ENCODE measurements around the gene ZDHHC11.
A peak's percentile ranks its signal among the peaks of the same experiment; 100 is the strongest.
"Not testable (repeated sequence)": the region's sequence is repeated elsewhere in the genome, so short reads cannot be mapped to it uniquely, and the experiment has no call there.

The ZDHHC11 gene

DNA sequence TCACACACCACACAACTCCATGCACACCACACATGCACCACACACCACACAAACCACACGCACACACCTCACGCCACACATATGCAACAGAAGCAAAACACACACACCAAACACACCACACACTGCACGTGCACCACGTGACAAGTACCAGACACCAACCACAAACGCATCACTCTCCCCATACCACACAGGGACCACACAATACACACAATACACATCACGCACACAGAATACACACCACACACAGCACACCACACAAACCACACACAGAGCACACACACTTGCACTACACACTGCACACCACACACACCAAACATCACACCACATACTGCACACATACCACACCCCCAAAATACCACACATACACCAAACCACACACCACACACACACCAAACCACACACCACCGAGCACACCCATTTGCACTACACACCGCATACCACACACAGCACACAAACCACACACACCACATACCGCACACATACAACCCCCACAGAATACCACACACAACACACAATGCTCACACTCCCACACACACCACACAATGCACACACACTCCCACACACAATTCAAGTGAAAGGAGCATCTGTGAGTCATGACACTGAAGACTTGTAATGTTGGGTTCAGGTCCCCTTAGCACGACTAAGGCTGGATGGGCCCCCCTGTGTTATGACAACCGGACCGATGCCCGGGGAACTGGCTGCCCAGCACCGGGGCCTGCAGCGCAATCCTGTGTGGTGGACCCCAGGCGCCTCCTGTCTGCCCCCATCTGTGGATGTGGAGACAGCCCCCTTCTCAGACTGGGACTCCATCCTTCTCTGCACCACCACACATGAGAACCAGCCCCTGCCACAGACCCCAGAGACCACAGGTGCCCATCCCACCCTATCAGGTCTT is 6.0 kb upstream of the ZDHHC11 start:
- peak in 1 of 2 donors; percentile 17 for DNase-seq

DNA sequence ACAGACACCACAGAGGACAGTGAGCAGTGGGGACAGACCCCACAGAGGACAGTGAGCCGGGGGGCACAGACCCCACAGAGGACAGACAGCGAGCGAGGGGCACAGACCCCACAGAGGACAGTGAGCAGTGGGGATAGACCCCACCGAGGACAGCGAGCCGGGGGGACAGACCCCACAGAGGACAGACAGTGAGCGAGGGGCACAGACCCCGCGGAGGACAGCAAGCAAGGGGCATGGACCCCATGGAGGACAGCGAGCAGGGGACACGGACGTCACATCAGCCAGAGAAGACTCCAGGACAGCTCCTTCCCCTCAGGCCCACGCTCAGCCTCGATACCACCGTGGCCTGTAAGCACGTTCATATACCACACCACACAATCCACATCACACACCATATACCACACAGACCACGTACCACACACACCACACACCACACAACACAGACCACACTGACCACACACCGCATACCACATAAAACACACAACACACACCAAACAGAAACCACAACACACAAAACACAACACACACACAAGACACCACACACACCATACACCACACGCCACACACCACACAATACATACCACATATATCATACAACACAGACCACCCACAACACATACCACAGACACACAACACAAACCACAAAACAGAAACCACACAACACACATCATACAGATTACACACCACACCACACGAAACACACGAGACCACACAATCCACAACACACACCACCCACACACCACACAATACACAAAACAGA is 5.2 kb upstream of the ZDHHC11 start:
- DNase-seq, result peak in 1 of 2 donors; percentile 37

DNA sequence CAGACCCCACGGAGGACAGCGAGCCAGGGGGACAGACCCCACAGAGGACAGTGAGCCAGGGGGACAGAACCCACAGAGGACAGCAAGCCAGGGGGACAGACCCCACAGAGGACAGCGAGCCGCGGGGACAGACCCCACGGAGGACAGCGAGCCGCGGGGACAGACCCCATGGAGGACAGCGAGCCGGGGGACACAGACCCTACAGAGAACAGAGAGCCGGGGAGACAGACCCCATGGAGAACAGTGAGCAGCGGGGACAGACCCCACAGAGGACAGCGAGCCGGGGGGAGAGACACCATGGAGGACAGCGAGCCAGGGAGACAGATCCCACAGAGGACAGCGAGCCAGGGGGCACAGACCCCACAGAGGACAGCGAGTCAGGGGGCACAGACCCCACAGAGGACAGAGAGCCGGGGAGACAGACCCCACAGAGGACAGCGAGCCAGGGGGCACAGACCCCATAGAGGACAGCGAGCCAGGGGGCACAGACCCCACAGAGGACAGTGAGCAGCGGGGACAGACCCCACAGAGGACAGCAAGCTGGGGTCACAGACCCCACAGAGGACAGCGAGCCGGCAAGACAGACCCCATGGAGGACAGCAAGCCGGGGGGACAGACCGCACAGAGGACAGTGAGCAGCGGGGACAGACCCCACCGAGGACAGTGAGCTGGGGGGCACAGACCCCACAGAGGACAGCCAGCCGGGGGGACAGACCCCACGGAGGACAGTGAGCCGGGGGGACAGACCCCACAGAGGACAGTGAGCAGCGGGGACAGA is 4.4 kb upstream of the ZDHHC11 start:
- DNase-seq, result no peak

DNA sequence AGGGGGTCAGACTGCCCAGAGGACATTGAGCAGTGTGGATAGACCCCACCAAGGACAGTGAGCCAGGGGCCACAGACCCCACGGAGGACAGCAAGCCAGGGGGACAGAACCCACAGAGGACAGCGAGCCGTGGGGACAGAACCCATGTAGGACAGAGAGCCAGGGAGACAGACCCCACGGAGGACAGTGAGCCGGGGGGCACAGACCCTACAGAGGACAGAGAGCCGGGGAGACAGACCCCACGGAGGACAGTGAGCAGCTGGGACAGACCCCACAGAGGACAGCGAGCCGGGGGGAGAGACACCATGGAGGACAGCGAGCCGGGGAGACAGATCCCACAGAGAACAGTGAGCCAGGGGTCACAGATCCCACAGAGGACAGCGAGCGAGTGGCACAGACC is 3.4 kb upstream of the ZDHHC11 start:
- no peak for DNase-seq

DNA sequence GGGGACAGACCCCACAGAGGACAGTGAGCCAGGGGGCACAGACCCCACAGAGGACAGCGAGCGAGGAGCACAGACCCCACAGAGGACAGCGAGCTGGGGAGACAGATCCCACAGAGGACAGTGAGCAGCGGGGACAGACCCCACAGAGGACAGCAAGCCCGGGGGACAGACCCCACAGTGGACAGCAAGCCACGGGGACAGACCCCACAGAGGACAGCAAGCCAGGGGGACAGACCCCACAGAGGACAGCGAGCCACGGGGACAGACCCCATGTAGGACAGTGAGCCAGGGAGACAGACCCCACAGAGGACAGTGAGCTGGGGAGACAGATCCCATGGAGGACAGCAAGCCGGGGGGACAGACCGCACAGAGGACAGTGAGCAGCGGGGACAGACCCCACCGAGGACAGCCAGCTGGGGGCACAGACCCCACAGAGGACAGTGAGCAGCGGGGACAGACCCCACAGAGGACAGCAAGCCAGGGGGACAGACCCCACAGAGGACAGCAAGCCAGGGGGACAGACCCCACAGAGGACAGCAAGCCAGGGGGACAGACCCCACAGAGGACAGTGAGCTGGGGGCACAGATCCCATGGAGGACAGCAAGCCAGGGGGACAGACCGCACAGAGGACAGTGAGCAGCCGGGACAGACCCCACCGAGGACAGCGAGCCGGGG is 2.8 kb upstream of the ZDHHC11 start:
- not testable (repeated sequence) for DNase-seq

DNA sequence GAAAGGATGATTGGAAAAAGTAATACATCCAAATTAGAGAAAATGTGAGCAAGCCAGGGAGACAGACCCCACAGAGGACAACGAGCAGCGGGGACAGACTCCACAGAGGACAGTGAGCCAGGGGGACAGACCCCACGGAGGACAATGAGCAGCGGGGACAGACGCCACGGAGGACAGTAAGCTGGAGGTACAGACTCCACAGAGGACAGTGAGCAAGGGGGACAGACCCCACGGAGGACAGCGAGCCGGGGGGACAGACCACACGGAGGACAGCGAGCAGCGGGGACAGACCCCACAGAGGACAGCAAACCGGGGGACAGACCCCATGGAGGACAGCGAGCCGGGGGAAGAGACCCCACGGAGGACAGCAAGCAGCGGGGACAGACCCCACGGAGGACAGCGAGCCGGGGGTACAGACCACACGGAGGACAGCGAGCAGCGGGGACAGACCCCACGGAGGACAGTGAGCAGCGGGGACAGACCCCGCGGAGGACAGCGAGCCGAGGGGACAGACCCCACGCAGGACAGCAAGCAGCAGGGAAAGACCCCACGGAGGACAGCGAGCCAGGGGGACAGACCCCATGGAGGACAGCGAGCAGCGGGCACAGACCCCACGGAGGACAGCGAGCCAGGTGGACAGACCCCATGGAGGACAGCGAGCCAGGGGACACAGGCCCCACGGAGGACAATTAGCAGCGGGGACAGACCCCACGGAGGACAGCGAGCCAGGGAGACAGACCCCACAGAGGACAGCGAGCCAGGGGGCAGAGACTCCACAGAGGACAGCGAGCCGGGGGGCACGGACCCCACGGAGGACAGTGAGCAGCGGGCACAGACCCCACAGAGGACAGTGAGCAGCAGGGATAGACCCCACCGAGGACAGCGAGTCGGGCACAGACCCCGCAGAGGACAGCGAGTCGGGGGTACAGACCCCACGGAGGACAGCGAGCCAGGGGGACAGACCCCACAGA is 1.9 kb upstream of the ZDHHC11 start:
- DNase-seq, result no peak

DNA sequence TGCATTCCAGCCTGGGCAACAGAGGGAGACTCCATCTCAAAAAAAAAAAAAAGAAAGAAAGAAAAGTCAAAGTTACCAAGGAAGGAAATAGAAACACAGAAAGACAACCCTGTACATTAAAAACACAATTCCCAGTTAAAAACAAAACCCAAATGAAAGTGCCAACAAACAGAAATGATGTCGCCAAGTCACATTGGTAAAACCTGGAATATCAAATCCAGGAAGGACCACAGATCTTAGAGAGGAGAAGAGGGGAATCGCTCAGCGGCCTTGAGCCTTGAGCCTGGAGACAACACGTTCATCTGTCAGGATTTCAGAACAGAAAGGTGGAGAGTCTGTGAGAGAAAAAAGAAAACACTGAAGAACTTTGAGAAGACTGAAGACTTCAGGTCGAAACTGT is 1.2 kb upstream of the ZDHHC11 start:
- DNase-seq, result no peak

DNA sequence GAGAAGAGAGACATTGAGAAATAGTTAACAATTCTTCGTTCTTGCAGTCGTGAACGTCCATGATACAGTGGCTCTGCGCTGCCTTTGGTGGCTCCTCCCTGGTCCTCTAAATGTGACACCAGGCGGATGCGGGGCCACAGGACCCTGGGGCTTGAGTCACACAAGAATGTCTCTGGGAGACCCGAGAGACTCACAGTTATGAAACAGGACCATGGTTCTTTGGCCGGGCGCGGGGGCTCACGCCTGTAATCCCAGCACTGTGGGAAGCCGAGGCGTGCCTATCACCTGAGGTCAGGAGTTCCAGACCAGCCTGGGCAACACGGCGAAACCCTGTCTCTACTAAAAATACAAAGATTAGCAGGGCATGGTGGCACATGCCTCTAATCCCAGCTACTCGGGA is 767 bp upstream of the ZDHHC11 start:
- no peak for DNase-seq

DNA sequence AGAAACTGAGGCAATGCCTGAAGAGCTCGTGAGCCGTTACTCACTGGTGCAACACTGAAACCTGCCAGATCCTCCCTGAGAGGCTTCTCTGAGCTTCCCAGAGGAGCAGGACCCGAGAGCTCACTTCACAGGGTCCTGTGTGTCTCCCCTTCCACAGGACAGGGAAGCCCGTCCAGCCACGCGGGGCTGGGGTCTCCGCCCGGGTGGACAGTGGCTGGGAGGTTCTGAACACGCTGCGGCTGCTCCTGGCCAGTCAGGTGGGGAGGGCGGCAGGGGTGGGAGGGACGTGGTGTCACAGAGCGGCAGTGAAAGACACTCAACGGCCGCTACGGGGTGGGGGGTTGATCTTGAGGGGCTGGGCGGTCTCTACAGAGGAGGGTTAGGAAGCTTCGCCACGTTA is 290 bp upstream of the ZDHHC11 start:
- DNase-seq, result no peak

DNA sequence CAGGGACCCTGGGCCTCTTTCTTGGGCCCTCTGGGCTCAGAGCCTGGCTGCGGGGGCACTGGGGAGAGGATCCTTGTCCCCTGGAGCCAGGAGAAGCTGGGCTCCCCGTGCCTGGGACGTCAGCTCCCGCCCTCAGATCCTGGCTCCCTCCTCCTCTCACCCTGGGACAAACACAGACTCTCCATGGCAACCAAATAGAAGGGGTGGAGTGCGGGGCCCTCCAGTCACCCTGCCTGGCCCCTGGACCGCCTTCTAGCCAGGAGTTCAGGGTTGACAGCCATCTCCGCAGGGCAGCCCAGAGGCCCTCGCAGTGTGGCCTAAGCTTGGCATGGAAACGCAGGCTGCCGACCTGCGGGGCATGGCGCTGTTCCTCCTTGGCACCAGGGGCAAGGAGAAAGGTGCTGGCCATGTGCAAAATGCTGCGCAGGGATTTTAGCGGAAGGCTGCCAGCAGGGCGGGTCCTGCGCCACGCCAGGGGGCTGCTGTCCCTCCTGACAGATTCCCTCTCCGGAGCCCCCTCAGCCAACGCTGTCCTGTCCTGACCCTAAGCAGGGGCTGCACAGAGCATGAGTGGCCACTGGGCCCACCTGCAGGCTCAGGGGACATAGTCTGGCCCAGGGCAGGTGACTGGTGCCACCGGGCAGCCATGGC is 1.0 kb downstream of the ZDHHC11 start:
- no peak for DNase-seq

DNA sequence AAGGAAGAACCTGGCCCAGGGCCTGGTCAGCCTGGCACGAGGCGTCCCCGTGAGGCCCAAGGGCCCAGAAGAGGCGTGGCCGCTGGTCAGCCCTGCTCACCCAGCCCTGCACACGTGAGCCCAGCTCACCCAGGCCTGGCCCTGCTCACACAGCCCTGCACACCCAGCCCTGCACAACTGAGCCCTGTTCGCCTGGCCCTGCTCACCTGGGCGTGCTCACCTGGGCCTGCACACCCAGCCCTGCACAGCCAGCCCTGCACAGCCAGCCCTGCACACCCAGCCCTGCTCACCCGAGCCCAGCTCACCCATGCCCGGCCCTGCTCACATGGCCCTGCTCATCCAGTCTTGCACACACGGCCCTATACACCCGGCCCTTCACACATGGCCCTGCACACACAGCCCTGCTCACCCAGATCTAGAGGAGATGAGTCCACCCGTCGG is 2.1 kb downstream of the ZDHHC11 start:
- no peak for DNase-seq

DNA sequence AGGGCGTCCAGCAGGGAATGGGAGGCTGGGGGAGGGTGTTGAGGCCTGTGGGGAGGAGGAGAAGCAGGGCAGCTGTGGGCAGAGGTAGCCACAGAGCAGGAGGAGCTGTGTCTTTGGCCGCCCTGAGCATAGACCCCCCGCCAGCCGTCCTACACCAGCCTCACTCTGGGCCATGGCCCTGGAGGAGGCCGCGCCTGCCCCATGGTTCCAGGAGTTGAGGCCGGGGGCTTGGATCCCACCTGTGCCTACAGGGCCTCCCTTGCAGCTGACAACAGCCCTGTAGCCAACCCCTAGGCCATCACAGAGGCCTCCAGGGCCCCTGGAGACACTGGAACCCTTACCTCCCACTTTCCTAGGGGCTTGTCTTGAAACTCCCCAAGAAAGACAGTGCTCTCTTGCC is 3.0 kb downstream of the ZDHHC11 start:
- not testable (repeated sequence) for DNase-seq

DNA sequence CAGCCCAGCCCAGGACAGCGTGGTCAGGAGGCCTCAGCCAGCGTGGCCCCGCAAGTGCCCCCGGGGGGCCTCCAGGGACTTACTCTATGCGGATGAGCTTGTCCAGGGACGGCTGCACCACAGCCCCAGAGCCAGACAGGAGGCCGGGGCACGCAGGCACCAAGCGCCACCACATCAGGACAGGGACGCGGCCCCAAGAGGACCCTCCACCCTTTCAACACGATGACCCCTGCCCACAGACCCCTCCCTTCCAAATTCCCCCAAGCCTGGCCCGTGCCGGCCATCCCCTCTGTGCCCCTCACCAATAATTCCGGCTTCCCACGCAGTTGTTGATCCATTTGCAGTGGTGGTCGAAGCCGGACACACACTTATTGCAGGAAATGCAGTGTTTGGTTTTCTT is 3.6 kb downstream of the ZDHHC11 start:
- DNase-seq, result not testable (repeated sequence)

DNA sequence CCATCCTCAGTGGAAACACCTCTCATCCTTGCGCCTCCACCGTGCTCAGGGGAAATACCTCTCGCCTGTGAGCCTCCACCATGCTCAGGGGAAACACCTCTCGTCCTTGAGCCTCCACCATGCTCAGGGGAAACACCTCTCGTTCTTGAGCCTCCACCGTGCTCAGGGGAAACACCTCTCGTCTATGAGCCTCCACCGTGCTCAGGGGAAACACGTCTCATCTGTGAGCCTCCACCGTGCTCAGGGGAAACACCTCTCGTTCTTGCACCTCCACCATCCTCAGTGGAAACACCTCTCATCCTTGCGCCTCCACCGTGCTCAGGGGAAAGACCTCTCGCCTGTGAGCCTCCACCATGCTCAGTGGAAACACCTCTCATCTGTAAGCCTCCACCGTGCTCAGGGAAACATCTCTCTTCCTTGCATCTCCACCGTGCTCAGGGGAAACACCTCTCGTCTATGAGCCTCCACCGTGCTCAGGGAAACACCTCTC is 4.1 kb downstream of the ZDHHC11 start:
- peak in 1 of 2 donors; percentile 34 for DNase-seq

DNA sequence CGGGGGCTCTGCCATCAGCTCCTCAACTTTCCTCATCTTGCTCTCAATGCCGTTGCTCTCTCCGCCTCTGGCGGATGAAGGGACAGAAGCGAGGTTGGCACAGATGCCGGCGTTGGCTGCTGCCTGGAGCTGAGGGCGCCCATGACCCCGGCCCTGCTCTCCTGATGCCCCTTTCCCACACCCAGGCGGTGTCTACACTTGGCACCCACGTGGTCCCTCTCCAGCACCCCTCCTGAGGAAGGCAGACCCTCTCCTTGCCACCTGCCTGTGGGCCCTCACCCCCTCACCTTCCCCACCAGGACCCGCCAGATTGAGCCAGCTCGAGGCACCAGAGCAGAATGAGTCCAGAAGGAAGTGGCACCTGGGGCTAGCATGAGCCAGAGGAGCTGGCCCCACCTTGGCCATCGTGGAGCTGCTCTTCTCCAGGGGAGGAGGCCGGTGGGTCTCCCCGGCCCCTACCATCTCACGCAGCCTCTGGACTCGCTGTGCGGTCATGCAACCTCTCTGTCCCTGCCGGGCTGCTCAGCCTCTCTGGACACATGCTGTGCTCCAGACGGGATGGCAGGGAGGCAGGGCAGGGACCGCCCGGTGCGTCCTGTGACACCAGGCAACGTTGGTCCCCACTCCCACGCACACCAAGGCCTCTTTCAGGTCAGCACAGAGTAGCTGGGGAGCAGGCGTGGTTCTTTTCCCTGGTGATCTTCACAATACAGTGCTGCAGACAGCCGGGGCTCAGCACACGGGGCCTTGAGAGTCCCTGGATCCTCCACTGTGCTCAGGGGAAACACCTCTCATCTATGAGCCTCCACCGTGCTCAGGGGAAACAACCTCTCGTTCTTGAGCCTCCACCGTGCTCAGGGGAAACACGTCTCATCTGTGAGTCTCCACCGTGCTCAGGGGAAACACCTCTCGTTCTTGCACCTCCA is 4.8 kb downstream of the ZDHHC11 start:
- DNase-seq, result not testable (repeated sequence)

DNA sequence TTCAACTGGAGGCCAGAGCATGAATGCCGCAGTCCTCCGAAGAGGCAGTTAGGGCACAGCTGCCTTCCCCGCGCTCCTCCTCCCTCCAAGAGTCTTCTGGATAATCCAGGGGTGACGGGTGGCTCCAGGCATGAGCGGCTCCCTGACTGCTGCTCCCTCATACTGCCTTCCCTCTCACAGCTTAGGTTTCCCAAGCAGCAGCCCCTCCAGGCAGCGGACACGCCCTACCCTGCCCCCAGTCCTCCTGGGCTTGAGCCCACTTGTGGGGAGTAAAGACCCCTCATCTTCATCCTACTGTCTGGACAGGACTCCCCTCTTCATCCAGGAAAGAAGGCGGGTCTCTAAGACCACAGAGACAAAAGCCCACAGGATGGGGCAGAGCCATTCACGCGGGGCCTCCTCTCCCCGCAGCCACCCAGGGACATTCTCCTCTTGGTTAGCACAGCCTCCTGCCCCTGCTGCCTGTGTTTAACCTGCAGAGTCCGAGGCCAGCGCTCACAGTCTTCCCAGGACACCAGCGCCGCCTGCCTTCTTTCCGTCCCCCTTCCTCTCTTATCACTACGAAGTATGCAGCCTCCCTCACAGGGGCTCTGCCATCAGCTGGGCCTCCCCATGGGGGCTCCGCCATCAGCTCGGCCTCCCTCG is 5.6 kb downstream of the ZDHHC11 start:
- DNase-seq, result not testable (repeated sequence)

DNA sequence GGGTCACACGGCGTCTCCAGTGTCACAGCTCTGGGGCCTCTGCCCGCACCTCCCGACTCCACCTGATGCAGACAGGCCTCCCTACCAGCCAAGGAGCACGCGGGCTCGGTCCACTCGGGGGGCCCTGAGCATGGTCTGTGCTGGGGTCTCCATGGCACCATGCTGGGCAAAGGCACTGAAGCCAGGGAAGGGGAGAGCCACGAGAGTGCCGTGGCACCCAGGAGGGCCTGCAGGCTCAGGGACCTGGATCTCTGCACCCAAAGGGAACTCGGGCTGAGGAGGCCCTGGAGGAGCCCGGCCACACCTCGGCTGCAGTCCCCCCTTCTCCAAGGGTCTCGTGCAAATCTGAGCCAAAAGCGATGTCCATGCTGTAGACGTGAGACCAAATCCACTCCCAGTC is 6.4 kb downstream of the ZDHHC11 start:
- DNase-seq, result not testable (repeated sequence)

DNA sequence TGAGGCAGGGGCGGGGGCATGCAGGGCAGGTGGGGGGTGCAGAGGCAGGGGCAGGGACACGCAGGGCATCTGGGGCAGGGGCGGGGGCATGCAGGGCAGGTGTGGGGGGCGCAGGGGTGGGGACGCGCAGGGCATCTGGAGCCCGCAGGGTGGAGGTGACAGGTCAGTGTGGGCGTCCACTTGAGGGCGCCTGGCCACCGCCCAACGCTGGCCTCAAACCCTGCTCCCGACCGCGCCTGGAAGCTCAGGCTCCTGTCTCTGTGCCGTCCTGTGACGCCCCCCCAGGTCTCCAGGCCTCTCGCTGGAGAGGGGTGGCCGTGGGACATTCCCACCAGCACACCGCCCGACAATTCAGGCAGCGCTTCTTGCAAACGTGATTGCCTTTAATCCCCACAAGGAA is 6.9 kb downstream of the ZDHHC11 start:
- not testable (repeated sequence) for DNase-seq

DNA sequence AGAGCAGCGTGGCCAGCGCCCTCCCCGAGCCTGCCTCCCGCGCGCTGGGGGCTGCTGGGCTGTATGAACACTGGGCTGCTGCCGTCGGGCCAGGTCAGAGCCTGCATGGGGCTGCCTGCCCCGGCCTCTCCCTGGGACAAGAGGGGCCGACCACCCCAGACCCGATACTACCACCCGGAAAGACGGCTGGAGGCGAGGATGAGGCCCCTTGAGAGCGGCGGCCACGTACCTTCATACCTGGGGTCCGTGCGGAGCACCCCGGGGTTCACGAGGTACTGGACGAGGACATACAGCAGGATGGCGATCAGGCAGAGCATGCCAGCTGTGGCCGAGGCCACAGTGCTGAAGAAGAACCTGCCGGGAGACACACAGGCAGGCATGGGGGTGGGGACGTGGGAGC is 7.4 kb downstream of the ZDHHC11 start:
- not testable (repeated sequence) for DNase-seq
